ENCODE data around the gene MGME1. TPM values are rescaled to one million over a fixed set of nuclear protein-coding genes. Genes with fewer than 3 reads are reported as not detected.

Gene MGME1
- total RNA-seq, 1 experiment from 2014 or later, result 56.0 TPM

DNA sequence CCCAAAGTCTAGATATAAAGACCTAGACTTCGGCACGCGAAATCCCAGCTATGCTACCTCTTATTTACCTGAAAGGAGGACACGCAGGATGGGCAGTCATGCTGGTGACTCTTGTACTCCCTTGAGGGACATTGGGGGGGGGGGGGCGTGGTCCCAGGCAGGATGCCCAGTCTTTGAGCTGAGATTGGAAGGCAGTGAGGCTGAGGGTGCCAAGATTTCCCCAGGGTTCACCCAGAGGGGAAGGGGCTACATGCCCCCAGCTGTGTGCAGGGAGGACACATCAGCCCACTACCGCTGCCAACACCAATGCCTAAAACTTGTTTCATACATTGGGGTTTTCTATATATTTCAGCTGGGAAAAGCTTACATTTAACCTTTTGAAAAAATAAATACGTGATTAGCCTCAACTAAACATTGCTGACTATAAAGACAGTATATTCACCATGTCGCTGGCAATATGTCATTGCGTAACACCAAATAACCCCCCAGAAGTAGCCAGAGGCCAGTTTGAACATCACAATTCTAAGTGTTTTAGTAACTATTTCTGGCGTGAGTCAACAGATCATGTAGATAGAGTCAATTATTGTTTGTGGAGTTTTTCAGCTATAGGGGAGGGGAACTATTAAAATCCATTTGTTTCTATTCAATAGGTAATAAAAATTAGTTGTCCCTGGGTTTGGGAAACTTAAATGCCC lies 21.6 kb downstream of the MGME1 start:
- no peaks in the 10 kb centered on the region for H3K9me3 Mint-ChIP-seq
- H3K27ac Mint-ChIP-seq, result no peak overlapping the region
- no peaks in the 10 kb centered on the region for H3K27me3 Mint-ChIP-seq (ENCODE audit: low read depth)
- H3K4me1 Mint-ChIP-seq, result 0 out of 2 replicates have a peak, but pooled peaks cover 4% of the 10 kb centered on the region
- CTCF ChIA-PET, result no interaction called here
- no peak overlapping the region for H3K4me3 Mint-ChIP-seq
- DNase-seq (ENCODE audit: low spot score) (no peak), ATAC-seq (no peak)
- H3K36me3 Mint-ChIP-seq, result peaks cover 33% of the 10 kb centered on the region
- TF ChIP-seq, protein P1, sequence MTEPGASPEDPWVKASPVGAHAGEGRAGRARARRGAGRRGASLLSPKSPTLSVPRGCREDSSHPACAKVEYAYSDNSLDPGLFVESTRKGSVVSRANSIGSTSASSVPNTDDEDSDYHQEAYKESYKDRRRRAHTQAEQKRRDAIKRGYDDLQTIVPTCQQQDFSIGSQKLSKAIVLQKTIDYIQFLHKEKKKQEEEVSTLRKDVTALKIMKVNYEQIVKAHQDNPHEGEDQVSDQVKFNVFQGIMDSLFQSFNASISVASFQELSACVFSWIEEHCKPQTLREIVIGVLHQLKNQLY (CRISPR knock-in tag; IDR thresholded peaks at IDR 0.05), result no peak
- TF ChIP-seq GTF2I (CRISPR knock-in tag; conservative IDR thresholded peaks at IDR 0.05) (no peak), GRHL2 (CRISPR knock-in tag; IDR thresholded peaks at IDR 0.05; ENCODE audit: insufficient replicate concordance, severe bottlenecking) (no peak), RELA (CRISPR knock-in tag; IDR thresholded peaks at IDR 0.05; ENCODE audit: borderline replicate concordance) (no peak), ZNF396 (CRISPR knock-in tag; IDR thresholded peaks at IDR 0.05; ENCODE audit: borderline replicate concordance) (no peak), NFATC4 (CRISPR knock-in tag; IDR thresholded peaks at IDR 0.05) (no peak), OVOL2 (CRISPR knock-in tag; IDR thresholded peaks at IDR 0.05; ENCODE audit: borderline replicate concordance) (no peak), AFF4 (CRISPR knock-in tag; IDR thresholded peaks at IDR 0.05; ENCODE audit: borderline replicate concordance) (no peak), EMX1 (CRISPR knock-in tag; IDR thresholded peaks at IDR 0.05) (no peak), ZNF263 (CRISPR knock-in tag; IDR thresholded peaks at IDR 0.05; ENCODE audit: low read depth) (no peak)
- TF ChIP-seq, protein P2, sequence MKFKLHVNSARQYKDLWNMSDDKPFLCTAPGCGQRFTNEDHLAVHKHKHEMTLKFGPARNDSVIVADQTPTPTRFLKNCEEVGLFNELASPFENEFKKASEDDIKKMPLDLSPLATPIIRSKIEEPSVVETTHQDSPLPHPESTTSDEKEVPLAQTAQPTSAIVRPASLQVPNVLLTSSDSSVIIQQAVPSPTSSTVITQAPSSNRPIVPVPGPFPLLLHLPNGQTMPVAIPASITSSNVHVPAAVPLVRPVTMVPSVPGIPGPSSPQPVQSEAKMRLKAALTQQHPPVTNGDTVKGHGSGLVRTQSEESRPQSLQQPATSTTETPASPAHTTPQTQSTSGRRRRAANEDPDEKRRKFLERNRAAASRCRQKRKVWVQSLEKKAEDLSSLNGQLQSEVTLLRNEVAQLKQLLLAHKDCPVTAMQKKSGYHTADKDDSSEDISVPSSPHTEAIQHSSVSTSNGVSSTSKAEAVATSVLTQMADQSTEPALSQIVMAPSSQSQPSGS (CRISPR knock-in tag; IDR thresholded peaks at IDR 0.05; ENCODE audit: borderline replicate concordance, low read depth), result no peak
- TF ChIP-seq, protein P3, sequence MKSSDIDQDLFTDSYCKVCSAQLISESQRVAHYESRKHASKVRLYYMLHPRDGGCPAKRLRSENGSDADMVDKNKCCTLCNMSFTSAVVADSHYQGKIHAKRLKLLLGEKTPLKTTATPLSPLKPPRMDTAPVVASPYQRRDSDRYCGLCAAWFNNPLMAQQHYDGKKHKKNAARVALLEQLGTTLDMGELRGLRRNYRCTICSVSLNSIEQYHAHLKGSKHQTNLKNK (CRISPR knock-in tag; IDR thresholded peaks at IDR 0.05), result no peak
- TF ChIP-seq, protein P4, sequence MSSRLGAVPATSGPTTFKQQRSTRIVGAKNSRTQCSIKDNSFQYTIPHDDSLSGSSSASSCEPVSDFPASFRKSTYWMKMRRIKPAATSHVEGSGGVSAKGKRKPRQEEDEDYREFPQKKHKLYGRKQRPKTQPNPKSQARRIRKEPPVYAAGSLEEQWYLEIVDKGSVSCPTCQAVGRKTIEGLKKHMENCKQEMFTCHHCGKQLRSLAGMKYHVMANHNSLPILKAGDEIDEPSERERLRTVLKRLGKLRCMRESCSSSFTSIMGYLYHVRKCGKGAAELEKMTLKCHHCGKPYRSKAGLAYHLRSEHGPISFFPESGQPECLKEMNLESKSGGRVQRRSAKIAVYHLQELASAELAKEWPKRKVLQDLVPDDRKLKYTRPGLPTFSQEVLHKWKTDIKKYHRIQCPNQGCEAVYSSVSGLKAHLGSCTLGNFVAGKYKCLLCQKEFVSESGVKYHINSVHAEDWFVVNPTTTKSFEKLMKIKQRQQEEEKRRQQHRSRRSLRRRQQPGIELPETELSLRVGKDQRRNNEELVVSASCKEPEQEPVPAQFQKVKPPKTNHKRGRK (CRISPR knock-in tag; IDR thresholded peaks at IDR 0.05; ENCODE audit: borderline replicate concordance), result no peak
- POLR2A ChIA-PET, result no interaction called here

- no peak for ATAC-seq
- Mint-ChIP-seq H3K27ac (peak overlapping the region; percentile 3), H3K9me3 (no peaks in the 10 kb centered on the region), H3K36me3 (peaks cover 25% of the 10 kb centered on the region), H3K27me3 (ENCODE audit: low read depth) (no peaks in the 10 kb centered on the region), H3K4me3 (no peak overlapping the region), H3K4me1 (peaks cover 13% of the 10 kb centered on the region)
- ChIA-PET CTCF (interaction anchor here (0.7 kb wide), 1 partner anchor 53 kb away, joined by 3 read pairs; no protein-coding TSS in a partner anchor), POLR2A (interaction anchor here (0.6 to 0.7 kb wide), 2 partner anchors 33 to 59 kb away, joined by 3 to 5 read pairs; no protein-coding TSS in a partner anchor)
- no peak for DNase-seq (ENCODE audit: low spot score)
- TF ChIP-seq, protein P4 (CRISPR knock-in tag; IDR thresholded peaks at IDR 0.05; ENCODE audit: borderline replicate concordance), result no peak
- TF ChIP-seq, protein P1 (CRISPR knock-in tag; IDR thresholded peaks at IDR 0.05), result no peak
- TF ChIP-seq E2F5 (CRISPR knock-in tag; IDR thresholded peaks at IDR 0.05) (no peak), ZNF532 (CRISPR knock-in tag; IDR thresholded peaks at IDR 0.05; ENCODE audit: borderline replicate concordance) (no peak), JUN (CRISPR knock-in tag; IDR thresholded peaks at IDR 0.05) (no peak)
These were observed 23.4 kb downstream of the MGME1 start for GRCh38 chr20:17992224-17992637.
